Neural crest cell (in vitro differentiated cells): ENCODE measurements around the gene SYTL1. TPM values are rescaled to one million over a fixed set of nuclear protein-coding genes. Genes with fewer than 3 reads are reported as not detected.
A peak's percentile ranks its signal among the peaks of the same experiment; 100 is the strongest.
"Not testable (repeated sequence)": the region's sequence is repeated elsewhere in the genome, so short reads cannot be mapped to it uniquely, and the experiment has no call there.

Experiments
- DNase-seq: peaks from one replicate; pipeline ENCODE4 v3.0.0; 2021; ENCODE audit warnings: low read depth, mixed read lengths, low spot score
- H3K27ac Mint-ChIP-seq: one replicate; pipeline ENCODE4 v1.8.0; 2021; ENCODE audit warnings: mild to moderate bottlenecking, mixed read lengths; ENCODE audit not compliant: unreplicated experiment
- H3K27me3 Mint-ChIP-seq: 2 replicates; pipeline ENCODE4 v1.8.0; 2021; ENCODE audit warnings: low read depth, mild to moderate bottlenecking, mixed read lengths
- H3K36me3 Mint-ChIP-seq: 2 replicates; pipeline ENCODE4 v1.8.0; 2021; ENCODE audit warnings: low read depth, mild to moderate bottlenecking, mixed read lengths
- H3K4me1 Mint-ChIP-seq: 2 replicates; pipeline ENCODE4 v1.8.0; 2021; ENCODE audit warnings: mixed read lengths
- H3K4me3 Mint-ChIP-seq: one replicate; pipeline ENCODE4 v1.8.0; 2021; ENCODE audit warnings: mild to moderate bottlenecking, mixed read lengths
- H3K9me3 Mint-ChIP-seq: 2 replicates; pipeline ENCODE4 v1.8.0; 2021; ENCODE audit warnings: mixed read lengths
- total RNA-seq: library from RNA; stranded (reverse); gene quantifications from 2 replicates; pipeline ENCODE4 v1.2.1, GENCODE V29; 2021
- TF ChIP-seq, protein P1 (sequence below): fragments of 200-600 bp; sonication (generic); conservative IDR thresholded peaks from 2 replicates; pipeline ENCODE4 v1.5.0; 2021; ENCODE audit warnings: antibody characterized with exemption, mild to moderate bottlenecking

Gene SYTL1
- total RNA-seq, 1 donor from 2014 or later, result 0.72 TPM

DNA sequence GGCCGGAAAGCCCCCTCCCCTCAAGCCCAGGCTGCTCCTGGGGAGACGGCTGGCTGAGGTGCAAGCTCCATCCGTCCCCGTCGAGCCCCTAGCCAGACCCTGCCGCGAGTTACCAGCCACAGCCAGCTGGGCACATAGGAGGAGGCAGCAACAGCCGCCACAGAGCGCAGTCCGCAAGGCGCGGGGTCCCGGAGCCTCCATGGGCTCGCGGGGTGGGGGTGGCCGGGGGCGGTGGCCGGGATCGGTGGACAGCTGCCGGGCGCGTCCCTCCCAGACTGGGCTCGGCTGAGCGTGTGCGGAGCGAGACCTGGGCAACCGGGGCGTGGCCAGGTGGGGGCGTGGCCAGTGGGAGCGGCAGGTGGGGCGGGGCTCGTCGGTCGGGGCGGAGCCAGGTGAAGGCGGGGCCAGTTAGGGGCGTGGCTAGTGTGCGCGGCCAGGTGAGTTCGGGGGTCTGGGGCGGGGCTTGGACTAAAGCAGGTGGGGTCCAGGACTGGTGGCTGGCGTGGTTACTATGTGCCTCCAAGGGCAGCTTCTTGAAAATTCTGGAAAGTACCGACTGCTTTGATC lies 41.3 kb downstream of the SYTL1 start, which contains the start of gene CD164L2:
TSS of gene CD164L2 (minus strand) at position 295 of the 567 bp plus-strand sequence. CDS start at position 201, 94 bp downstream.
- Mint-ChIP-seq H3K4me3 (no peak within 1 kb of the TSS), H3K36me3 (no peaks in the 10 kb centered on the region), H3K9me3 (no peaks in the 10 kb centered on the region), H3K27me3 (peaks cover 22% of the 10 kb centered on the region), H3K4me1 (no peaks in the 10 kb centered on the region), H3K27ac (no peak within 1 kb of the TSS)
- no peak for DNase-seq
- TF ChIP-seq, protein P1, sequence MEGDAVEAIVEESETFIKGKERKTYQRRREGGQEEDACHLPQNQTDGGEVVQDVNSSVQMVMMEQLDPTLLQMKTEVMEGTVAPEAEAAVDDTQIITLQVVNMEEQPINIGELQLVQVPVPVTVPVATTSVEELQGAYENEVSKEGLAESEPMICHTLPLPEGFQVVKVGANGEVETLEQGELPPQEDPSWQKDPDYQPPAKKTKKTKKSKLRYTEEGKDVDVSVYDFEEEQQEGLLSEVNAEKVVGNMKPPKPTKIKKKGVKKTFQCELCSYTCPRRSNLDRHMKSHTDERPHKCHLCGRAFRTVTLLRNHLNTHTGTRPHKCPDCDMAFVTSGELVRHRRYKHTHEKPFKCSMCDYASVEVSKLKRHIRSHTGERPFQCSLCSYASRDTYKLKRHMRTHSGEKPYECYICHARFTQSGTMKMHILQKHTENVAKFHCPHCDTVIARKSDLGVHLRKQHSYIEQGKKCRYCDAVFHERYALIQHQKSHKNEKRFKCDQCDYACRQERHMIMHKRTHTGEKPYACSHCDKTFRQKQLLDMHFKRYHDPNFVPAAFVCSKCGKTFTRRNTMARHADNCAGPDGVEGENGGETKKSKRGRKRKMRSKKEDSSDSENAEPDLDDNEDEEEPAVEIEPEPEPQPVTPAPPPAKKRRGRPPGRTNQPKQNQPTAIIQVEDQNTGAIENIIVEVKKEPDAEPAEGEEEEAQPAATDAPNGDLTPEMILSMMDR, result no peak

- no peaks in the 10 kb centered on the region for H3K4me1 Mint-ChIP-seq
- DNase-seq, result no peak
- H3K9me3 Mint-ChIP-seq, result no peaks in the 10 kb centered on the region
- H3K4me3 Mint-ChIP-seq, result no peak overlapping the region
- H3K27me3 Mint-ChIP-seq, result peaks cover 24% of the 10 kb centered on the region
- H3K27ac Mint-ChIP-seq, result no peak overlapping the region
- no peaks in the 10 kb centered on the region for H3K36me3 Mint-ChIP-seq
- TF ChIP-seq, protein P1, result no peak
Observed at GRCh38 chr1:27383661-27384060, 41.8 kb downstream of the SYTL1 start.

- H3K36me3 Mint-ChIP-seq, H3K4me1 Mint-ChIP-seq, H3K27ac Mint-ChIP-seq, DNase-seq, H3K9me3 Mint-ChIP-seq, H3K4me3 Mint-ChIP-seq: not testable (repeated sequence)
- H3K27me3 Mint-ChIP-seq, result peaks cover 25% of the 10 kb centered on the region
Observed at GRCh38 chr1:27384797-27385196, 43.0 kb downstream of the SYTL1 start.

DNA sequence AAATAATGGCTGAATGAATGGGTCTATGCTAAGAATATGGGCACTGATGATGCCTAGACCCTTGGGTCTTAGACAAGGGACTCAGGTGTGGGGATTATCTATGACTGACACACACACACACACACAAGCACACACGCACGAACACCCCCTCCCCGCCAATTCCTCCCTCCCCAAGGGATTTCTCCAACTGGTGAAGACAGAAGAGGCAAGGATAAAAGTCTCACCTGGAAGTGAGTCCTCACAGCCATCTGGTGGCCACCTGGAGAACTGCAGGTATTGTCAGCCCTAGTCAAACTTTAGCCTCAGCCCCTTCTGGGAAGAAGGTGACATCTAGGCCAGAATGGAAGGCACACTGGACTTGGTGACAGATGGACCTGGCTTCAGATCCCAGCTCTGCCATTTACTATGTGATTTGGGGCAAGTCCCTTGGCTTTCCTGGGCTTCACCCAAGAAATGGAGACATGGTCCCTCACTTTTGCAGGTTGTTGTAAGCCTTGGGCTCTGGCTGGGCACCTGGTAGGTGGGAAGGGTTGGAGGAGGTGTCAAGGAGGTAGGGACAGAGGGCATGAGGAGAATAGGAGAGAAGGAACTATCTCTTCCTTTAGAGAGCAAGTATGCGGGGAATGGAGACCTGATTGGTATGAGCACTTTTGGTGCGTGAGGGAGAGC lies 46.6 kb downstream of the SYTL1 start:
- Mint-ChIP-seq H3K4me3 (peak overlapping the region; percentile 12), H3K27ac (no peak overlapping the region), H3K36me3 (no peaks in the 10 kb centered on the region), H3K4me1 (peaks cover 14% of the 10 kb centered on the region), H3K9me3 (no peaks in the 10 kb centered on the region), H3K27me3 (peaks cover 7% of the 10 kb centered on the region)
- DNase-seq, result peak; percentile 47
- TF ChIP-seq, protein P1, result peak; percentile 89

DNA sequence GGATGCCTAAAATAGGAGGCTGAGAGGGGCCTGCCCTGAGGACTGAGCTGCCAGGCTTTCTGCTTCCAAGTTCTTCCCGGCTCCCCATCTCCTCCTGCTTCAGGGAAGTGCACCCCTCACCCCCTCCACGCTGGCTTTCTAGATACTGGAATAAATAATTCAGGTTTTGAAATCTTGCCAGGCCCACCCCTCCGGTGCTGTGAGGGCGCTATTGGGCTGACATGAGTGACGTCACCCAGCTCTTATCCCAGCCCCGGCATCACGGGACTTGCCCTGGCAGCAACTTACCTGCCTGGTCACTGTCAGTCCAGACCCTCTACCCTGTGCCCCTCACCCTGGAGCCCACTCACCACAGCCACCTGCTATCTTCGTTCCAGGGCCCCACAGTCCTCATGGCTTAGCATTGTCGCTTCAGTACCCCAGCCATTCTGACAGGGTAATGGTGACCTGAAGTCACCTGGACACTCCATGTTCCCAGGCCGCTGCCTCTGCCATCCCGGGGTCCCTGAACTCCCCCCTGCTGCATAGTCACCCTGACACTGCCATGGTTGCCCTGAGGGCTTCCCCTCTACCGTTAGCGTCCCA lies 49.8 kb downstream of the SYTL1 start:
- Mint-ChIP-seq H3K9me3 (no peaks in the 10 kb centered on the region), H3K27ac (no peak overlapping the region), H3K4me1 (peaks cover 21% of the 10 kb centered on the region), H3K36me3 (no peaks in the 10 kb centered on the region), H3K27me3 (peaks cover 3% of the 10 kb centered on the region), H3K4me3 (peak overlapping the region; percentile 28)
- TF ChIP-seq, protein P1, result no peak
- no peak for DNase-seq
